ENCODE results near the gene S1PR4.

GRCh38 chr19:3138268-3138667 lies 40.3 kb upstream of the S1PR4 start:
- no peak for TF ChIP-seq EZH2 (IDR thresholded peaks at IDR 0.05; ENCODE audit: borderline replicate concordance)
- TF ChIP-seq CTCF (IDR thresholded peaks at IDR 0.05; ENCODE audit: poor library complexity): no peak
- TF ChIP-seq EZH2phosphoT487 (IDR thresholded peaks at IDR 0.05; ENCODE audit: low read depth, severe bottlenecking, unreplicated experiment): no peak

All from hepatocyte (in vitro differentiated cells).